Lower leg skin (tissue), 4 donors: ENCODE data around the gene KRT74. TPM values are rescaled to one million over a fixed set of nuclear protein-coding genes. Genes with fewer than 3 reads are reported as not detected.
A peak's percentile ranks its signal among the peaks of the same experiment; 100 is the strongest.

Experiments
- DNase-seq, 2 donors: peaks; one replicate each; pipeline ENCODE4 v3.0.0-alpha.2; 2019; ENCODE audit warnings: low spot score in 2 of 2
- H3K4me3 ChIP-seq: fragments of 200-600 bp; sonication (generic); 2 replicates; pipeline ENCODE4 v1.5.1; 2017; ENCODE audit warnings: mild to moderate bottlenecking, low read depth; ENCODE audit not compliant: poor library complexity, severe bottlenecking
- CTCF ChIP-seq, 3 donors: fragments of 450-650 bp; IDR thresholded peaks; one replicate each; pipeline ENCODE4 v1.5.1; 2016; ENCODE audit warnings: antibody characterized with exemption in 3 of 3, mild to moderate bottlenecking in 3 of 3, moderate library complexity in 2 of 3
- POLR2A ChIP-seq, 2 donors: fragments of 450-650 bp; IDR thresholded peaks; one replicate each; pipeline ENCODE4 v1.6.1; 2016 to 2017; ENCODE audit warnings: antibody characterized with exemption in 2 of 2, mild to moderate bottlenecking in 1 of 2, moderate library complexity in 1 of 2
- WGBS, 2 donors: methylation state at CpG; one replicate each; pipeline ENCODE4 v1.1.5; 2018; 5-methylcytosine and 5-hydroxymethylcytosine counted together
- intact Hi-C: fragments of 100-400 bp; cut with DNase I; formaldehyde crosslinking; loops from one replicate; pipeline ENCODE4 v1.15.0; 2023; ENCODE audit warnings: low total_unique reads
- total RNA-seq, 4 donors: library from RNA; depleted of rRNA; stranded (reverse); fragments of >200 nt; gene quantifications; one replicate each; pipeline ENCODE4 v1.1.0, GENCODE V29; 2016

The KRT74 gene
- total RNA-seq, 4 donors from 2014 or later = 0.30 to 14.6 (median 0.82) TPM

- DNase-seq = peak in 1 of 2 donors; percentile 77
- no peak overlapping the region for H3K4me3 ChIP-seq
- intact Hi-C loops = loop anchor here (5.0 kb wide), 2 partner anchors 288 to 303 kb away; no protein-coding TSS in a partner anchor
- no peak for TF ChIP-seq POLR2A (IDR thresholded peaks at IDR 0.05)
- TF ChIP-seq CTCF (IDR thresholded peaks at IDR 0.05) = no peak
- 59 to 69% methylated on average over 10 of the region's 10 CpGs for WGBS, 2 donors
Observed at GRCh38 chr12:52579468-52580465, 6.1 kb upstream of the KRT74 start.

GRCh38 chr12:52578469-52578868 is 4.8 kb upstream of the KRT74 start:
- intact Hi-C loops = loop anchor here (5.0 kb wide), 1 partner anchor 289 kb away; no protein-coding TSS in a partner anchor
- no peak for DNase-seq
- 48 to 58% methylated on average over 3 of the region's 3 CpGs for WGBS, 2 donors
- no peak overlapping the region for H3K4me3 ChIP-seq
- TF ChIP-seq POLR2A (IDR thresholded peaks at IDR 0.05) (no peak), CTCF (IDR thresholded peaks at IDR 0.05) (no peak)

GRCh38 chr12:52577316-52577715 is 3.7 kb upstream of the KRT74 start:
- DNase-seq = no peak
- H3K4me3 ChIP-seq = no peak overlapping the region
- intact Hi-C loops = loop anchor here (5.0 kb wide), 1 partner anchor 290 kb away; no protein-coding TSS in a partner anchor
- TF ChIP-seq CTCF (IDR thresholded peaks at IDR 0.05) (no peak), POLR2A (IDR thresholded peaks at IDR 0.05) (no peak)
- 94 to 95% methylated on average over 8 of the region's 8 CpGs for WGBS, 2 donors

GRCh38 chr12:52575948-52576347 is 2.3 kb upstream of the KRT74 start:
- intact Hi-C loops = loop anchor here (5.0 kb wide), 1 partner anchor 291 kb away; no protein-coding TSS in a partner anchor
- no peak overlapping the region for H3K4me3 ChIP-seq
- WGBS, 2 donors = 90 to 98% methylated on average over 3 of the region's 3 CpGs
- DNase-seq = no peak
- TF ChIP-seq POLR2A (IDR thresholded peaks at IDR 0.05) (no peak), CTCF (IDR thresholded peaks at IDR 0.05) (no peak)

- no peak for DNase-seq
- no peak for TF ChIP-seq POLR2A (IDR thresholded peaks at IDR 0.05)
- TF ChIP-seq CTCF (IDR thresholded peaks at IDR 0.05) = no peak
- H3K4me3 ChIP-seq = no peak overlapping the region
- WGBS, 2 donors = 89% methylated on average over 9 of the region's 9 CpGs
- intact Hi-C loops = loop anchor here (5.0 kb wide), 1 partner anchor 292 kb away; no protein-coding TSS in a partner anchor
Observed at GRCh38 chr12:52575256-52575655, 1.6 kb upstream of the KRT74 start.
